EL (cell line): ENCODE results near the gene PBXIP1.
"Not testable (repeated sequence)": the region's sequence is repeated elsewhere in the genome, so short reads cannot be mapped to it uniquely, and the experiment has no call there.

Source experiments
- DNase-seq: peaks from one replicate; pipeline ENCODE4 v3.0.0-alpha.2; 2016

Gene PBXIP1

DNA sequence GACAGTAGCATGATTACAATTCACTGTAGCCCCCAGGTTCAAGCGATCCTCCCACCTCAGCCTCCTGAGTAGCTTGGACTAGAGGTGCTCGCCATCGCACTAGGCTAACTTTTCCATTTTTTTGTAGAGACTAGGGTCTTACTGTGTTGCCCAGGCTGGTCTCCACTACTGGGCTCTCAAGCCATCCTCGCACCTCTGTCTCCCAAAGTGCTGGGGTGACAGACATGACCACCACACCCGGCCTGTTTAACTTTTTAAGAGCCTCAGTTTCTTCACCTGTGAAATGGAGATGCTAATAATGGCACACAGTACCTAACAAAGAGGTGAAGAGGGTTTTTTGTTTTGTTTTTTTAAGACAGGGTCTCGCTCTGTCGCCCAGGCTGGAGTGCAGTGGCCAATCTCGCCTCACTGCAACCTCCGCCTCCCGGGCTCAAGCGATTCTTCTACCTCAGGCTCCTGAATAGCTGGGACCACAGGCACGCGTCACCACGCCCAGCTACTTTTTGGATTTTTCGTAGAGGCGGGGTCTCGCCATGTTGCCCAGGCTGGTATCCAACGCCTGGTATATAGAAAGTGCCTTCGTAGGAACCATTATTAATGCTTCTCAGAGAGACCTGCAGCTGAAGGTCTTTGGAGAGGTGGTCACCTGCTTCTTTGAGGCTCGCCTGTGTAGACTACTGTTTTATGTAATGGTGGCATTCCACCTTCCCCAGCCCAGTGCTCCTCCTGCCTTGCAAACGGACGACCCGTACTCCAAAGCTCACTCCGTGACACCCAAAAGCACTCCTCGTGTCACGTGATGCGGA is 19.9 kb downstream of the PBXIP1 start:
- DNase-seq = no peak

DNA sequence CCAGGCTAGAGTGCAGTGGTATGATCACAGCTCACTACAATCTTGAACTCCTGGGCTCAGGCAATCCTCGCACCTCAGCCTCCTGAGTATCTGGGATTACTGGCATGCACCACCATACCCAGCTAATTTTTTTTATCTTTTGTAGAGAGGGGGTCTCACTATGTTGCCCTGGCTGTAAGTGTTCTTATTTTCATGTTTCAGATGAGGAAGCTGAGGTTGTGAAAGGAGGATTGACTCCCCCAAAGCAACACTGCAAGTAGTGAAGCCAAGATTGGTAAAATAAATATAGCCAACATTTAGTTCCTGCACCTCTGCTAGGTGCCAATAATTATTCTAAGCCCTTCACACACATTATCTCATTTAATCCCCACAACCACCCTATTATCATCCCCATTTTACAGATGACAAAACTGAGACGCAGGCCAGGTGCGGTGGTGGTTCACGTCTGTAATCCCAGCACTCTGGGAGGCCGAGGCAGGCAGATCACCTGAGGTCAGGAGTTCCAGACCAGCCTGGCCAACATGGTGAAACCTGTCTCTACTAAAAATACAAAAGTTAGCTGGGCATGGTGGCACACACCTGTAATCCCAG is 21.4 kb downstream of the PBXIP1 start:
- DNase-seq = no peak

DNA sequence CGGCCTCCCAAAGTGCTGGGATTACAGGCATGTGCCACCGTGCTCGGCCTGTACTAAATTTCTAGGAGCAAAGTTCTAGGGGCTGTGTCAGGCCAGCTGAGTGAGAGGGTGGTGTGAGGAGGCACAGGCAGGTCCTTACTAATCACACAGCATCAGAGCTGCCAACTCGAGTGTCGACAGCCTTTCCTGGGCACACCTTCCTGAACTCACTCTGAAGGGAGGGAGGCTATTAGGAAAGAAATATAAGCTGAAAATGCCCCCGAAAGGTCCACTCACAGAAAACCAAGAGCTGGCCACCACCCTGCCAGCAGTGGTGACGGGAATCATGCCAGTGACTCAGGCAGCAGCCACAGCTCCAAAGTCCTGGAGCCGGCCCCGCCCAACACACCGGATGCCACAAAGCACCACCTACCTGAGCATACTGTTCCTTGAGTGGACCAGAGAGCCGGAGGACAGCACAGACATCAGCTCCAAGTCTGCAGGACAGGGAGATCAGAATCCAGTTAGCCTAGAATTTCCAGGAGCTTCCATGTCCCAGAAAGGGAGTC is 23.9 kb downstream of the PBXIP1 start:
- DNase-seq = no peak

DNA sequence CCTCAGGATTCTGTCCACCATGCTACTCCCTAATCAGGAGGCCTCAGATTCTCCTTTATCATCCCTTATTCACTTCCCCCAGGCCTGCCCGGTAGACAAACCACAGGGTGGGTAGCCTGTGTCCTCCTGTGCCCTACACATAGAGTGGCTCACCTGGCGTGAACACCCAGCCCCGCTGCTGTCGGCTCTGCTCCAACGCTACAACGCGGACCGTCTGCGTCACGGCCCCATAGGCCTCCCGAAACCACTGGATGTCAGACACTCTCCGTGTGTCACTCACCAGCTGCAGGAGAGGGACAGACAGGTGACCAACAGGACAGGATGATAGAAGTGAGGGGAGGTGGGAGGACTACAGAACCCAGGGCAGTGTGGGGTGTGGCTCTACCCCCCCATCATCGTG is 29.7 kb downstream of the PBXIP1 start:
- no peak for DNase-seq

DNA sequence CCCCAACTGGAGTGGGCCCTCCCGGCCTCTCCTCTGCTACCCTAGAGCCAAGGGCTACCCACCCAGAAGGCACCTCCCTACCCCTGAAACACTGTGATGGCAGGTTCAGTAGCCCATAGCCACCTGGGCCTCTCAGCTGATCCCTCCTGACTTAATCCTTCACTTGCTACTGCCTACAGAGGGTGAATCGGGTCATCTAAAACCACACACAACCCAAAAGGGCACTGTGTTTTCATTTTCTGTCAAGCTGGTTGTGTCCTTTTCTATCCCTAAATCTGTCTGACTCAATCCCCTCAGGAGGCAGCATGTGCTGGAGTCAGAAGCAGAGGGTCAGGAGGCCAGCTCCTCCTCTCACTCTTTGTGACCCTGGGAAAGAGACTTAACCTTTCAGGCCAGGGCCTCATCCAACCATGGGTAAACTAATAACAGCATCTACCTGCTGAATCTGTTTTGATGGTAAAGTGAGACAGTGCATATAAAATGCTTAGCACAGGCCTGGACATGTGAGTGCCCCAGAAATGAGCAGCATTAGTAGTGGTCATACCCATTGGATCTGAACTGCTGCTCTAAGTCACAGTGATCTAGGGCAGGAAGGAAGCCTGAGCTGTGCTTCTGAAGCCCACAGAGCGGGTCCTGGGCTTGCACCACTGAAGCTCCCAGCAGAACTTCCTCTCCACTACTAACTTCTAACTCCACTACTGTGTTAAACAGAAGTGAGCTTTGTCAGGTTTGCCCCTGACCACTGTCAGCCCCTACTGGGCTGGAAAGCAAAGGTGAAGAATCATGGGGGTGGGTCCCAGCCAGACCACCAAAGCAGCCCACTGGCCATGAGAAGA is 30.3 kb downstream of the PBXIP1 start:
- DNase-seq = no peak

GRCh38 chr1:154923695-154924094 is 32.2 kb downstream of the PBXIP1 start:
- DNase-seq = no peak

DNA sequence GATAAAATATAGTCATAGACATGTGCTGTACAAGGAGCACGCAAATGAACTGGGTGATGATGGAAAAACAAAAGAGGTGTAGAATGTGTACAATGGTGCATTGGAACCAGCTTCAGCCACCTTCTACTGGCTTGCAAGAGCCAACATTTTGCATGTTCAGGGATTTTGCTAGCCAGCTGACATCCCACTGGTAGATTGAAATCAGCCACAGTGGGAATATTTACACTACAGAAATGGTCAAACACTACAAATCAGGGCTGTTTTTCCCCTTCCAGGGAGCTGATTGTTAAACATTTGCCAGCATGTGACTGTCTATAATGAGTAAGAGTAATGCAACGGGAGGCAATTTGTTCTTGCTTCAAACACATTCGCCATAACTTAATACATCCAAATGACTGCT is 42.6 kb downstream of the PBXIP1 start:
- no peak for DNase-seq

- no peak for DNase-seq
Observed at GRCh38 chr1:154912755-154913154, 43.1 kb downstream of the PBXIP1 start.

- DNase-seq = no peak
Observed at GRCh38 chr1:154911691-154912550, 44.0 kb downstream of the PBXIP1 start.

DNA sequence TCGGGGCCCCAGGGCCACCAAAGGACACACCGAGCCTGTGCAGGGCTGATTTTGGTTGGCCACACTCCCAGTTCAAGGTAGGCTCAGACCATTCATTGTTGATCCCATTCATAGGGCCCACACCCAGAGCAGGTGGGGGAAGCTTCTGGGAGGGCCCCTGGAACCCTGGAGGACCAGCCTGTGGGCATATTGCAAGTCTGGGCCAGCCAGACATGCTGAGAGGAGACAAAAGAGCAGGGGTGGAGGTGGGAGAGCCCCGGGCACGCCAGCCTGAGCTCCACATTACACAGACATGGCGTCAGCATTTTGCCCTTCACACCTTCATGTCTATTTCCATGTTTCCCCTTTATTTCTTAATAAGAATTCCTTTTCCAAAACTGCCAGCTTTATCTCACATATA is 45.0 kb downstream of the PBXIP1 start:
- no peak for DNase-seq

DNA sequence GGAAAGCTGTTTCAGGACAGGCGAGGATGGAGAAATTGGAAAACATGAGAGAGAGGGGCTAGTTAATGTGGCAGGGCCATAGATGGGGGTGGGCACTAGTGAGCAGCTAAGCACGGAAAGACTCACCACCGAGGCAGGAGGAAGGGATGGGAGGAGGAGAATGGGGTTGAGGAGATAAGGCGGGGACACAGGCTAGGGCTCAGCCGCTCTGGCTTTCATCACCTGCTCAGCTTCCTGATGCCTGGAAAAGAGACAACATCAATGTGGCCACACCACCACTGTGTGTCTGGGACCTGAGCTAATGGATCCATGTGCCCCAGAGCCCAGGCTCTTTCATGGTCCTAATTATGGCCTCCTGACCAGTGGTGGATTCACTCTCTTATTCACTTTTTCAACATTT is 47.0 kb downstream of the PBXIP1 start:
- DNase-seq = no peak

DNA sequence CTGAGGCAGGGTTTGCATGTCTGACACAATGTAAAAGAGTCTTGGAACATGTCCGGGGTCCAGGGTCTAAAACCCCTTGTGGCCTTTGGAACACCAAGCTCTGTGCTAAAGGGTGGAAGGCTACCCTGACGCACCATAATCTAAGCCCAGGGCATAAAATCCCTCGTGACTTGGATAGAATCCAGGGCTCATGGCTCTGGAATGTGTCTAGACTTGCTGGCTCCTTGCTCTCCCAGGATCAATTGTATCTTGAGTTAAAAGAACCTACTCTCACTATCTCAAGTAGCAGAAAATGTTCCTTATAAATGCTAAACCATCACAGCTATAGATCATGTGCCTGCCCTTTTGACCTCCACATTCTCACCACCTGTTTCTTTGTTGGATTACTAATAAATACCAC is 47.8 kb downstream of the PBXIP1 start:
- DNase-seq = not testable (repeated sequence)

GRCh38 chr1:154906621-154907081 is 49.2 kb downstream of the PBXIP1 start:
- DNase-seq = peak; percentile 19

DNA sequence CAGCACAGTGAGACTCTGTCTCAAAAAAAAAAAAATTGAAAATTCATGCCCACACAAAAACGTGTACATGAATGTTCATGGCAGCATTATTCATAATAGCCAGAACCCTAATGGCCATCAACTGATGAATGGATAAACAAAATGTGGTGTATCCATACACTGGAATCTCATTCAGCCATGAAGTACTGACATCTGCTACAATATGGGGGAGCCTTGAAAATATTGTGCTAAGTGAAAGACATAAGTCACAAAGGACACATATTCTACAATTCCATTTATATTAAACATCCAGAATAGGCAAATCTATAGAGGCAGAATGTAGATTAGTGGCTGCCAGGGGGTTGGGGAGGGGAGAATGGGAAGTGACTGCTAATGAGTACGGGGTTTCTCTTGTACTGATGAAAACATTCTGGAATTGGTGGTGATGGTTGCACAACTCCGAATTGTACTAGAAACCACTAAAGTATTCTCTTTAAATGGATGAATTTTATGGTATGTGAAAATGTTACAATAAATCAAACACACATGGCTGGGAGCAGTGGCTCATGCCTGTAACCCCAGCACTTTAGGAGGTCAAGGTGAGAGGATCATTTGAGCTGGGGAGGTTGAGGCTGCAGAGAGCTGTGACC is 52.8 kb downstream of the PBXIP1 start:
- DNase-seq = no peak

- DNase-seq = no peak
Observed at GRCh38 chr1:154901591-154901990, 54.3 kb downstream of the PBXIP1 start.

- no peak for DNase-seq
Observed at GRCh38 chr1:154899041-154899440, 56.9 kb downstream of the PBXIP1 start.

GRCh38 chr1:154896771-154897286 is 59.1 kb downstream of the PBXIP1 start:
- no peak for DNase-seq

GRCh38 chr1:154895798-154896197 is 60.1 kb downstream of the PBXIP1 start:
- DNase-seq = no peak
